Endothelial cell of umbilical vein (primary cell): Measurements from ENCODE around the gene PDE3A. TPM values are rescaled to one million over a fixed set of nuclear protein-coding genes. Genes with fewer than 3 reads are reported as not detected.

ENCODE experiments used
- BruUV-seq: library from RNA; stranded (reverse); fragments of 400-500 nt; replicated peaks from 2 replicates; lab custom pipeline; 2021; lab: Mats Ljungman, UMichigan
- CTCF ChIA-PET: fragments of 300-600, 350-600 bp; sonication (Branson Sonifier 250); formaldehyde crosslinking; loops from one replicate; lab custom pipeline; 2021; ENCODE audit warnings: antibody characterized with exemption, inconsistent platforms; lab: Charles Lee
- POLR2A ChIA-PET: fragments of 300-600, 350-600 bp; sonication (Branson Sonifier 250); formaldehyde crosslinking; loops from one replicate; lab custom pipeline; 2021; ENCODE audit warnings: antibody characterized with exemption, inconsistent platforms; lab: Charles Lee
- DNase-seq: peaks from one replicate; pipeline ENCODE4 v3.0.0-alpha.2; 2011; ENCODE audit warnings: low read depth, low spot score
- FAIRE-seq: peaks from 2 replicates; lab custom pipeline; 2011; peaks lifted over from hg19 to GRCh38; lab: Jason Lieb, UNC
- H2AFZ ChIP-seq: 2 replicates; pipeline ENCODE4 v1.6.0; 2012; ENCODE audit warnings: low read depth, low read length, control low read depth, inconsistent platforms
- H3K27ac ChIP-seq: 2 replicates; pipeline ENCODE4 v1.5.1; 2011; ENCODE audit warnings: low read depth, mild to moderate bottlenecking, control low read depth, low read length, moderate library complexity; ENCODE audit not compliant: insufficient read depth
- H3K27me3 ChIP-seq, 2 experiments: 2 replicates each; pipeline versions ENCODE4 v1.6.0 to v1.6.1; 2011; ENCODE audit warnings: low read length in 2 of 2, mixed read lengths in 1 of 2; ENCODE audit not compliant: control insufficient read depth in 2 of 2, insufficient read depth in 2 of 2
- H3K36me3 ChIP-seq, 2 experiments: 2 replicates in 1 of 2; 3 replicates in 1 of 2; pipeline ENCODE4 v1.5.1; 2011; ENCODE audit warnings: low read length in 2 of 2, mild to moderate bottlenecking in 1 of 2, moderate library complexity in 1 of 2; ENCODE audit not compliant: control insufficient read depth in 2 of 2, insufficient read depth in 2 of 2; ENCODE audit errors: extremely low read depth in 1 of 2
- H3K4me1 ChIP-seq: 3 replicates; pipeline ENCODE4 v1.5.1; 2011; ENCODE audit warnings: mild to moderate bottlenecking, low read length; ENCODE audit not compliant: control insufficient read depth, insufficient read depth; ENCODE audit errors: extremely low read depth
- H3K4me2 ChIP-seq: 2 replicates; pipeline ENCODE4 v1.6.1; 2011; ENCODE audit warnings: low read length, control low read depth, mixed read lengths; ENCODE audit not compliant: insufficient read depth
- H3K4me3 ChIP-seq, 3 experiments: fragments of 200-600 bp in 1 of 3; sonication (generic), shearing (Covaris generic) in 1 of 3; replicated peaks in 1 of 3; 2 replicates each; pipeline ENCODE4 v1.5.1; 2011 to 2016; ENCODE audit warnings: control low read depth in 3 of 3, low read length in 3 of 3, mild to moderate bottlenecking in 2 of 3, inconsistent platforms in 1 of 3, low read depth in 1 of 3, moderate library complexity in 1 of 3; ENCODE audit not compliant: insufficient read depth in 1 of 3
- H3K79me2 ChIP-seq: 2 replicates; pipeline ENCODE4 v1.6.0; 2012; ENCODE audit warnings: low read length, inconsistent platforms; ENCODE audit not compliant: control insufficient read depth, insufficient read depth
- H3K9ac ChIP-seq: replicated peaks from 2 replicates; pipeline ENCODE3; 2011; ENCODE audit warnings: low read length, control low read depth; ENCODE audit not compliant: insufficient read depth; ENCODE audit errors: extremely low read depth
- H3K9me1 ChIP-seq: replicated peaks from 3 replicates; pipeline ENCODE4 v1.6.0; 2011; ENCODE audit warnings: mild to moderate bottlenecking, low read length; ENCODE audit not compliant: control insufficient read depth, insufficient read depth; ENCODE audit errors: extremely low read depth
- H3K9me3 ChIP-seq: replicated peaks from 2 replicates; pipeline ENCODE4 v1.5.1; 2012; ENCODE audit warnings: low read length, inconsistent platforms; ENCODE audit not compliant: control insufficient read depth, insufficient read depth
- H4K20me1 ChIP-seq: replicated peaks from 2 replicates; pipeline ENCODE3; 2011; ENCODE audit warnings: mild to moderate bottlenecking, low read length; ENCODE audit not compliant: control insufficient read depth, insufficient read depth; ENCODE audit errors: extremely low read depth
- EZH2 ChIP-seq: IDR thresholded peaks from 2 replicates; pipeline ENCODE4 v1.6.1; 2012; ENCODE audit warnings: borderline replicate concordance, low read depth, mild to moderate bottlenecking, moderate library complexity, low read length, inconsistent platforms; ENCODE audit not compliant: severe bottlenecking
- FOS ChIP-seq: IDR thresholded peaks from 2 replicates; pipeline ENCODE4 v1.6.1; 2011; ENCODE audit warnings: mild to moderate bottlenecking, low read length, moderate library complexity, borderline replicate concordance; ENCODE audit not compliant: insufficient read depth
- GATA2 ChIP-seq: IDR thresholded peaks from 2 replicates; pipeline ENCODE4 v1.7.0; 2011; ENCODE audit warnings: low read depth, mild to moderate bottlenecking, moderate library complexity, mixed read lengths, low read length; ENCODE audit not compliant: insufficient read length, insufficient read depth
- JUN ChIP-seq: IDR thresholded peaks from 2 replicates; pipeline ENCODE4 v1.6.1; 2011; ENCODE audit warnings: borderline replicate concordance, low read depth; ENCODE audit not compliant: insufficient read length, insufficient read depth
- MYC ChIP-seq: IDR thresholded peaks from one replicate; pipeline ENCODE4 v1.6.1; 2011; ENCODE audit warnings: mild to moderate bottlenecking, low read depth, low read length
- POLR2A ChIP-seq: IDR thresholded peaks from 2 replicates; pipeline ENCODE4 v1.6.1; 2012; ENCODE audit warnings: low read depth, mild to moderate bottlenecking, control low read depth, low read length
- POLR2AphosphoS5 ChIP-seq: IDR thresholded peaks from 2 replicates; pipeline ENCODE4 v1.6.1; 2012; ENCODE audit warnings: low read depth, mild to moderate bottlenecking, control low read depth, low read length, moderate library complexity; ENCODE audit not compliant: insufficient read depth
- dilution Hi-C: fragments of 300-500 bp; cut with MboI; formaldehyde crosslinking; loops from one replicate; pipeline ENCODE4 v1.15.0; 2019; ENCODE audit warnings: low sequenced_read_pairs; ENCODE audit not compliant: extremely low pct_ligation_motif_present
- intact Hi-C: fragments of 100-400 bp; cut with micrococcal nuclease; formaldehyde crosslinking; loops from one replicate; pipeline ENCODE4 v1.10.0; 2022
- polyA plus RNA-seq, 4 experiments: library from polyadenylated mRNA; depleted of rRNA in 3 of 4; stranded (reverse) in 3 of 4; unstranded in 1 of 4; fragments of >200 nt; gene quantifications; 2 replicates each; pipeline versions ENCODE4 v1.2.1 to v1.2.3, GENCODE V29; 2011 to 2012; ENCODE audit warnings: missing spikeins in 1 of 4
- total RNA-seq: library from RNA; stranded (reverse); gene quantifications from 2 replicates; pipeline ENCODE4 v1.2.3, GENCODE V29; 2021
- TF ChIP-seq, protein P1 (sequence below), 2 donors: IDR thresholded peaks; 1 replicate in 1 of 2; 2 replicates in 1 of 2; pipeline ENCODE4 v1.5.1; 2011; ENCODE audit warnings: low read length in 2 of 2, mild to moderate bottlenecking in 2 of 2, moderate library complexity in 2 of 2, control low read depth in 1 of 2, inconsistent platforms in 1 of 2, low read depth in 1 of 2; ENCODE audit not compliant: insufficient read depth in 1 of 2; ENCODE audit errors: extremely low read depth in 1 of 2
- TF ChIP-seq, protein P2 (sequence below): IDR thresholded peaks from 2 replicates; pipeline ENCODE4 v1.6.1; 2011; ENCODE audit not compliant: insufficient read depth, insufficient read length

The PDE3A gene
- total and polyA plus RNA-seq, 2 donors (not counting 3 experiments of a cell fraction or from before 2014, with no cell fraction given), result 14.0 to 27.4 TPM

DNA sequence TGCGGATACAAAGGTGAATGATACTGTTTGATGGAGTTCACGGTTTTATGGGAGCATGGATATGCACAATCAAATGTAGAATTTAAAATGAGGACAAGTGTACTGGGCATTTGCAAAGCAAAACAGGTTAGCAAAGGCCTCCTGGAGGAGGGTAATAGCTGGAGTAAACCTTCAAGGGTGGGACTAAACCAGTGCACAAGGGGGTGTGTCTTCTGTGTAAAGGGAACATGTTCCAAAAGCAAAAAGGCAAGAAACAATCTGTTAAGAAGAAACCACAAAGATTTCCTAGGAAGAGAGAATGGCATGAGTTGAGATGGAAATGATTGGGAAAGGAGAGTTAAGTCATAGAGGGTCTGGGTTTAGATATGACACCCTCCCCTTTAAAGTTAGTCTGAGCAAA is 217.6 kb downstream of the PDE3A start:
- Histone ChIP-seq H3K27ac (no peak overlapping the region), H3K4me1 (no peaks in the 10 kb centered on the region), H3K36me3 (no peaks in the 10 kb centered on the region), H3K79me2 (no peaks in the 10 kb centered on the region), H3K4me3 (no peak overlapping the region), H3K27me3 (no peaks in the 10 kb centered on the region), H3K9me1 (no peaks in the 10 kb centered on the region), H3K9ac (no peak overlapping the region), H3K4me2 (no peak overlapping the region), H3K9me3 (no peaks in the 10 kb centered on the region), H2AFZ (no peak overlapping the region), H4K20me1 (no peaks in the 10 kb centered on the region)
- dilution Hi-C loops, result no loop called here
- DNase-seq, result no peak
- ChIA-PET POLR2A (no interaction called here), CTCF (no interaction called here)
- TF ChIP-seq, protein P1, sequence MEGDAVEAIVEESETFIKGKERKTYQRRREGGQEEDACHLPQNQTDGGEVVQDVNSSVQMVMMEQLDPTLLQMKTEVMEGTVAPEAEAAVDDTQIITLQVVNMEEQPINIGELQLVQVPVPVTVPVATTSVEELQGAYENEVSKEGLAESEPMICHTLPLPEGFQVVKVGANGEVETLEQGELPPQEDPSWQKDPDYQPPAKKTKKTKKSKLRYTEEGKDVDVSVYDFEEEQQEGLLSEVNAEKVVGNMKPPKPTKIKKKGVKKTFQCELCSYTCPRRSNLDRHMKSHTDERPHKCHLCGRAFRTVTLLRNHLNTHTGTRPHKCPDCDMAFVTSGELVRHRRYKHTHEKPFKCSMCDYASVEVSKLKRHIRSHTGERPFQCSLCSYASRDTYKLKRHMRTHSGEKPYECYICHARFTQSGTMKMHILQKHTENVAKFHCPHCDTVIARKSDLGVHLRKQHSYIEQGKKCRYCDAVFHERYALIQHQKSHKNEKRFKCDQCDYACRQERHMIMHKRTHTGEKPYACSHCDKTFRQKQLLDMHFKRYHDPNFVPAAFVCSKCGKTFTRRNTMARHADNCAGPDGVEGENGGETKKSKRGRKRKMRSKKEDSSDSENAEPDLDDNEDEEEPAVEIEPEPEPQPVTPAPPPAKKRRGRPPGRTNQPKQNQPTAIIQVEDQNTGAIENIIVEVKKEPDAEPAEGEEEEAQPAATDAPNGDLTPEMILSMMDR (IDR thresholded peaks at IDR 0.05; ENCODE audit: extremely low read depth in 1 of 2, insufficient read depth in 1 of 2, low read depth in 1 of 2, low read length in 2 of 2), result no peak
- TF ChIP-seq JUN, result no peak
- TF ChIP-seq POLR2AphosphoS5, result no peak
- TF ChIP-seq, protein P2, sequence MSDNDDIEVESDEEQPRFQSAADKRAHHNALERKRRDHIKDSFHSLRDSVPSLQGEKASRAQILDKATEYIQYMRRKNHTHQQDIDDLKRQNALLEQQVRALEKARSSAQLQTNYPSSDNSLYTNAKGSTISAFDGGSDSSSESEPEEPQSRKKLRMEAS, result no peak
- no peak for TF ChIP-seq GATA2
- no peak for TF ChIP-seq POLR2A
- no peak for TF ChIP-seq MYC
- TF ChIP-seq FOS, result no peak
- no peak for TF ChIP-seq EZH2
- intact Hi-C loops, result no loop called here
- BruUV-seq, result no TSS peak
- FAIRE-seq, result no peak
